ENCODE data around the gene KRT75. TPM values are rescaled to one million over a fixed set of nuclear protein-coding genes. Genes with fewer than 3 reads are reported as not detected.

The KRT75 gene
- total RNA-seq, 1 experiment from 2014 or later = not detected

DNA sequence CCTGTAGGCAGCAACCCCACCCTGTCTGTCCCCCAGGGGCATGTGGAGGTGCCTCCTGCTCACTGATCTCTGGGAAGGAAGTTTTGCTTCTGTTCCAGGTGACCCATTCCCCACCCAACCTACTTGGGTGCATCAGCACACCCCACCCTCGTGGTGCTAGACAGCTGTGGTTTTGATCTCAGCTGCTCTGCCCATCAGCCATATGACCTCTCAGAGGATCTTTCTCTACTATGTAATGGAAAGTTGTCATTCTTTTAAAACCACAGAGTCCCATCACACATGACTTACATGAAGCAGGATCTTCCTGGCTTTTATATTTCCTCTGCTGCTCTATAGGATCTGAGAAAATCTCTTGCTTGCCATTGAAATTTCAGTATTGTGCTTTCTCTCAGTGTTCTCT, 14.5 kb downstream of the KRT75 start:
- DNase-seq = no peak
- no peak overlapping the region for H3K56ac ChIP-seq (ENCODE audit: insufficient read length, low read depth, low read length)
- no CpG with 5 or more reads among the region's 1 CpG for WGBS (ENCODE audit: extremely low coverage, insufficient read length, low lambda C conversion rate)
- no peaks in the 10 kb centered on the region for H3K9me3 ChIP-seq (ENCODE audit: control insufficient read depth, low read depth, low read length)
- peaks cover 2% of the 10 kb centered on the region; the same call in 1 of the 2 replicates for H3K79me2 ChIP-seq (ENCODE audit: insufficient read depth, low read length)
- TF ChIP-seq, protein P1, sequence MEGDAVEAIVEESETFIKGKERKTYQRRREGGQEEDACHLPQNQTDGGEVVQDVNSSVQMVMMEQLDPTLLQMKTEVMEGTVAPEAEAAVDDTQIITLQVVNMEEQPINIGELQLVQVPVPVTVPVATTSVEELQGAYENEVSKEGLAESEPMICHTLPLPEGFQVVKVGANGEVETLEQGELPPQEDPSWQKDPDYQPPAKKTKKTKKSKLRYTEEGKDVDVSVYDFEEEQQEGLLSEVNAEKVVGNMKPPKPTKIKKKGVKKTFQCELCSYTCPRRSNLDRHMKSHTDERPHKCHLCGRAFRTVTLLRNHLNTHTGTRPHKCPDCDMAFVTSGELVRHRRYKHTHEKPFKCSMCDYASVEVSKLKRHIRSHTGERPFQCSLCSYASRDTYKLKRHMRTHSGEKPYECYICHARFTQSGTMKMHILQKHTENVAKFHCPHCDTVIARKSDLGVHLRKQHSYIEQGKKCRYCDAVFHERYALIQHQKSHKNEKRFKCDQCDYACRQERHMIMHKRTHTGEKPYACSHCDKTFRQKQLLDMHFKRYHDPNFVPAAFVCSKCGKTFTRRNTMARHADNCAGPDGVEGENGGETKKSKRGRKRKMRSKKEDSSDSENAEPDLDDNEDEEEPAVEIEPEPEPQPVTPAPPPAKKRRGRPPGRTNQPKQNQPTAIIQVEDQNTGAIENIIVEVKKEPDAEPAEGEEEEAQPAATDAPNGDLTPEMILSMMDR (conservative IDR thresholded peaks at IDR 0.05) = no peak
- H2BK120ac ChIP-seq (ENCODE audit: low read depth, low read length, poor library complexity, severe bottlenecking) = no peak overlapping the region
- no peak overlapping the region for H2AK5ac ChIP-seq (ENCODE audit: insufficient read length, low read length)
- H3K4me2 ChIP-seq (ENCODE audit: insufficient read depth, insufficient read length, low read length) = no peak overlapping the region
- H2AFZ ChIP-seq (ENCODE audit: low read length) = no peak overlapping the region
- no peak overlapping the region for H2BK15ac ChIP-seq (ENCODE audit: low read depth, low read length)
- peaks cover 3% of the 10 kb centered on the region for H3K23me2 ChIP-seq (ENCODE audit: insufficient read length, low read depth, low read length, poor library complexity, severe bottlenecking)
- Mint-ChIP-seq H3K4me3 (no peak overlapping the region), H3K36me3 (ENCODE audit: insufficient read depth in 1 of 3, low read depth in 3 of 3) (no peaks in the 10 kb centered on the region), H3K4me1 (peaks cover 15 to 20% of the 10 kb centered on the region in 2 experiments), H3K27ac (no peak overlapping the region), H3K9me3 (no peaks in the 10 kb centered on the region), H3K27me3 (ENCODE audit: low read depth) (peaks cover 10% of the 10 kb centered on the region)
- H3K14ac ChIP-seq (ENCODE audit: insufficient read depth, low read length) = no peak overlapping the region
- no peaks in the 10 kb centered on the region for H3K79me1 ChIP-seq (ENCODE audit: insufficient read depth, low read depth, low read length, poor library complexity, severe bottlenecking)
- H3K4ac ChIP-seq (ENCODE audit: low read depth, low read length) = no peak overlapping the region
- H3T11ph ChIP-seq (ENCODE audit: low read length) = no peak overlapping the region
- H4K20me1 ChIP-seq (ENCODE audit: control insufficient read depth, insufficient read depth, insufficient read length) = no peaks in the 10 kb centered on the region
- H4K5ac ChIP-seq (ENCODE audit: insufficient read length, low read depth, low read length) = no peak overlapping the region
- H4K91ac ChIP-seq (ENCODE audit: insufficient read length, low read depth, low read length) = no peak overlapping the region
- H3K18ac ChIP-seq (ENCODE audit: insufficient read length, low read depth, low read length) = no peak overlapping the region
- no peak overlapping the region for H3K9ac ChIP-seq (ENCODE audit: extremely low read depth, insufficient read length, low read length)
- H2BK12ac ChIP-seq (ENCODE audit: insufficient read length, low read depth, low read length) = no peak overlapping the region
- no peaks in the 10 kb centered on the region for H3K4me1 ChIP-seq (ENCODE audit: insufficient read depth, low read length)
- no peak overlapping the region for H3K27ac ChIP-seq (ENCODE audit: insufficient read length, low read depth, low read length)
- H3K23ac ChIP-seq (ENCODE audit: insufficient read length, low read depth, low read length) = no peak overlapping the region
- H3K27me3 ChIP-seq (ENCODE audit: insufficient read depth, low read length) = no peaks in the 10 kb centered on the region
- no peak overlapping the region for H4K8ac ChIP-seq (replicated peaks; ENCODE audit: insufficient read length, low read depth, low read length)
- H2BK5ac ChIP-seq (ENCODE audit: insufficient read length, low read length) = no peak overlapping the region
- H2BK20ac ChIP-seq (ENCODE audit: low read depth, low read length, poor library complexity, severe bottlenecking) = no peak overlapping the region
